Epidermal melanocyte (primary cell): ENCODE results near the gene FAM181B.
A peak's percentile ranks its signal among the peaks of the same experiment; 100 is the strongest.
"Not testable (repeated sequence)": the region's sequence is repeated elsewhere in the genome, so short reads cannot be mapped to it uniquely, and the experiment has no call there.

Source experiments
- DNase-seq: peaks from one replicate; pipeline ENCODE4 v3.0.0; 2011; ENCODE audit warnings: low spot score; ENCODE audit not compliant: insufficient read length

Gene FAM181B

GRCh38 chr11:82732734-82733443 lies 775 bp downstream of the FAM181B start:
- no peak for DNase-seq

- no peak for DNase-seq
Measured at GRCh38 chr11:82732348-82732733, 1.3 kb downstream of the FAM181B start.

GRCh38 chr11:82731691-82732277 lies 1.9 kb downstream of the FAM181B start:
- no peak for DNase-seq

- DNase-seq: no peak
Measured at GRCh38 chr11:82730754-82731153, 2.9 kb downstream of the FAM181B start.

GRCh38 chr11:82730286-82730685 lies 3.4 kb downstream of the FAM181B start:
- no peak for DNase-seq

GRCh38 chr11:82724026-82724425 lies 9.6 kb downstream of the FAM181B start:
- DNase-seq: no peak

GRCh38 chr11:82722231-82722630 lies 11.4 kb downstream of the FAM181B start:
- DNase-seq: no peak

GRCh38 chr11:82720267-82721065 lies 13.2 kb downstream of the FAM181B start:
- no peak for DNase-seq

GRCh38 chr11:82719361-82720105 lies 14.1 kb downstream of the FAM181B start:
- DNase-seq: no peak

GRCh38 chr11:82718821-82719220 lies 14.8 kb downstream of the FAM181B start:
- DNase-seq: no peak

- peak; percentile 79 for DNase-seq
Measured at GRCh38 chr11:82718307-82718706, 15.4 kb downstream of the FAM181B start.

GRCh38 chr11:82714346-82715174 lies 19.1 kb downstream of the FAM181B start:
- no peak for DNase-seq

- DNase-seq: no peak
Measured at GRCh38 chr11:82711648-82712047, 22.0 kb downstream of the FAM181B start.

- no peak for DNase-seq
Measured at GRCh38 chr11:82703796-82704195, 29.9 kb downstream of the FAM181B start.

GRCh38 chr11:82703226-82703625 lies 30.4 kb downstream of the FAM181B start:
- DNase-seq: no peak

- no peak for DNase-seq
Measured at GRCh38 chr11:82701847-82702520, 31.7 kb downstream of the FAM181B start.

GRCh38 chr11:82698576-82699352 lies 34.9 kb downstream of the FAM181B start:
- DNase-seq: no peak

- no peak for DNase-seq
Measured at GRCh38 chr11:82692981-82693380, 40.7 kb downstream of the FAM181B start.

GRCh38 chr11:82689347-82689746 lies 44.3 kb downstream of the FAM181B start:
- DNase-seq: not testable (repeated sequence)
